HCT116 (cell line): ENCODE data around the gene ETNK1.

ENCODE experiments used
- EZH2 ChIP-seq: fragments of 200-600 bp; sonication (generic); IDR thresholded peaks from 2 replicates; pipeline ENCODE4 v1.6.1; 2017; ENCODE audit warnings: antibody characterized with exemption, mixed run types
- JUND ChIP-seq: IDR thresholded peaks from 2 replicates; pipeline ENCODE4 v1.6.1; 2012
- POLR2A ChIP-seq: IDR thresholded peaks from 2 replicates; pipeline ENCODE4 v1.7.0; 2011; ENCODE audit warnings: borderline replicate concordance; ENCODE audit not compliant: insufficient read depth, insufficient read length; ENCODE audit errors: extremely low read depth
- POLR2AphosphoS5 ChIP-seq: IDR thresholded peaks from 2 replicates; pipeline ENCODE4 v1.6.1; 2011; ENCODE audit warnings: mild to moderate bottlenecking, low read depth, low read length, moderate library complexity
- RAD21 ChIP-seq: IDR thresholded peaks from 2 replicates; pipeline ENCODE4 v1.6.1; 2012; ENCODE audit warnings: low read depth, mild to moderate bottlenecking
- SIN3A ChIP-seq: IDR thresholded peaks from 2 replicates; pipeline ENCODE4 v1.6.1; 2012; ENCODE audit warnings: low read depth
- ZNF274 ChIP-seq: fragments of 200-500 bp; sonication (Bioruptor generic); IDR thresholded peaks from 2 replicates; pipeline ENCODE4 v1.6.1; 2014; ENCODE audit warnings: mild to moderate bottlenecking, low read depth, low read length, inconsistent platforms
- TF ChIP-seq, protein P1 (sequence below), 3 experiments: fragments of 200-600 bp in 1 of 3; sonication (generic) in 1 of 3; IDR thresholded peaks in 2 of 3; conservative IDR thresholded peaks in 1 of 3; 2 replicates each; pipeline ENCODE4 v1.5.1; 2012 to 2017; ENCODE audit warnings: low read depth in 2 of 3, low read length in 2 of 3, antibody characterized with exemption in 1 of 3, borderline replicate concordance in 1 of 3, control low read depth in 1 of 3, mild to moderate bottlenecking in 1 of 3, mixed read lengths in 1 of 3, mixed run types in 1 of 3, moderate library complexity in 1 of 3; ENCODE audit not compliant: insufficient read depth in 1 of 3
- TF ChIP-seq, protein P2 (sequence below): IDR thresholded peaks from 2 replicates; pipeline ENCODE4 v1.6.1; 2012
- TF ChIP-seq, protein P3 (sequence below): IDR thresholded peaks from 2 replicates; pipeline ENCODE4 v1.6.1; 2012

DNA sequence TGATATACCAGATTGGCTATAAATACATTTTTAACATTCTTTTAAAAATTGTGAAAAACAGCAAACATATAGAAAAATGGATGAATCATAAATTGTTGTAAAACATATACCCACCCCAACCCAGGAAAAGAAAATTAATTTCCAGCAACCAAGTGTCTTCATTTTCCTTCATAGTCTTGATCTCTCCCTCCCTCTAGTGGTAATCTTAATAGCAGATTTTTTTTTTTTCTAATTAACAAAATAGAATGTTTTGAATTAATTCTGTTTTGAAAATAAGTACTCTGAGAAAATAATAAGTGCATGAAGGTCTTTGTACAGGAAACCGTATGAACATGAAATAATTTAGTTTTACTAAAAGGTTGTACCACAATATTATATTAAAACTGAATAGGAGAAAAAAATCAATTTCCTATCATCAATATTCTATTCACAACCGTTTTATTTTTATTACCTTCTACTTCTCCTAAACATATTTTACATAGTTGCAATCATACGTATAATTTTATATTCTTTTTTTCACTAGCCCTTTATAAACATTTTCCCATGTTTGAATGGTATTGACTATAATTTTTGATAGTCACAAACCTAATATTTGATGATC lies 7.0 kb downstream of the ETNK1 start:
- TF ChIP-seq, protein P1, sequence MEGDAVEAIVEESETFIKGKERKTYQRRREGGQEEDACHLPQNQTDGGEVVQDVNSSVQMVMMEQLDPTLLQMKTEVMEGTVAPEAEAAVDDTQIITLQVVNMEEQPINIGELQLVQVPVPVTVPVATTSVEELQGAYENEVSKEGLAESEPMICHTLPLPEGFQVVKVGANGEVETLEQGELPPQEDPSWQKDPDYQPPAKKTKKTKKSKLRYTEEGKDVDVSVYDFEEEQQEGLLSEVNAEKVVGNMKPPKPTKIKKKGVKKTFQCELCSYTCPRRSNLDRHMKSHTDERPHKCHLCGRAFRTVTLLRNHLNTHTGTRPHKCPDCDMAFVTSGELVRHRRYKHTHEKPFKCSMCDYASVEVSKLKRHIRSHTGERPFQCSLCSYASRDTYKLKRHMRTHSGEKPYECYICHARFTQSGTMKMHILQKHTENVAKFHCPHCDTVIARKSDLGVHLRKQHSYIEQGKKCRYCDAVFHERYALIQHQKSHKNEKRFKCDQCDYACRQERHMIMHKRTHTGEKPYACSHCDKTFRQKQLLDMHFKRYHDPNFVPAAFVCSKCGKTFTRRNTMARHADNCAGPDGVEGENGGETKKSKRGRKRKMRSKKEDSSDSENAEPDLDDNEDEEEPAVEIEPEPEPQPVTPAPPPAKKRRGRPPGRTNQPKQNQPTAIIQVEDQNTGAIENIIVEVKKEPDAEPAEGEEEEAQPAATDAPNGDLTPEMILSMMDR (IDR thresholded peaks at IDR 0.05 in 2 of 3, conservative IDR thresholded peaks at IDR 0.05 in 1 of 3; ENCODE audit: borderline replicate concordance in 1 of 3, insufficient read depth in 1 of 3, low read depth in 2 of 3, low read length in 2 of 3), result peak; percentile 35 to 68 (median 40); a peak in 4 of 6 replicates
- TF ChIP-seq RAD21 (peak; percentile 50; the same call in 1 of the 2 replicates), POLR2A (no peak), POLR2AphosphoS5 (no peak), JUND (no peak), EZH2 (no peak), SIN3A (no peak), ZNF274 (no peak)
- TF ChIP-seq, protein P2, sequence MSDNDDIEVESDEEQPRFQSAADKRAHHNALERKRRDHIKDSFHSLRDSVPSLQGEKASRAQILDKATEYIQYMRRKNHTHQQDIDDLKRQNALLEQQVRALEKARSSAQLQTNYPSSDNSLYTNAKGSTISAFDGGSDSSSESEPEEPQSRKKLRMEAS, result no peak
- TF ChIP-seq, protein P3, sequence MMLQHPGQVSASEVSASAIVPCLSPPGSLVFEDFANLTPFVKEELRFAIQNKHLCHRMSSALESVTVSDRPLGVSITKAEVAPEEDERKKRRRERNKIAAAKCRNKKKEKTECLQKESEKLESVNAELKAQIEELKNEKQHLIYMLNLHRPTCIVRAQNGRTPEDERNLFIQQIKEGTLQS, result no peak
